Measurements from ENCODE around the gene THRB. TPM values are rescaled to one million over a fixed set of nuclear protein-coding genes. Genes with fewer than 3 reads are reported as not detected.
"Not testable (repeated sequence)": the region's sequence is repeated elsewhere in the genome, so short reads cannot be mapped to it uniquely, and the experiment has no call there.

THRB gene
- total and polyA plus RNA-seq, 5 donors from 2014 or later, result 0.30 TPM; not detected in 4

GRCh38 chr3:24406900-24407299 lies 87.8 kb downstream of the THRB start:
- ATAC-seq (ENCODE audit: low read depth in 2 of 2), result no peak
- no peak overlapping the region for H3K4me3 Mint-ChIP-seq

GRCh38 chr3:24405057-24405456 lies 89.6 kb downstream of the THRB start:
- Histone ChIP-seq H3K4me3 (ENCODE audit: low read depth, low read length) (no peak overlapping the region), H3K27ac (ENCODE audit: insufficient read depth, low read length, poor library complexity, severe bottlenecking) (no peak overlapping the region), H3K9me3 (ENCODE audit: control insufficient read depth in 2 of 2, low read length in 2 of 2) (no peaks in the 10 kb centered on the region), H3K36me3 (ENCODE audit: control insufficient read depth, insufficient read depth, low read length) (no peaks in the 10 kb centered on the region), H3K27me3 (ENCODE audit: control insufficient read depth, insufficient read depth, low read length) (no peaks in the 10 kb centered on the region), H3K4me1 (ENCODE audit: control insufficient read depth, insufficient read depth, low read length, poor library complexity, severe bottlenecking) (no peaks in the 10 kb centered on the region)
- Mint-ChIP-seq H3K27me3 (no peaks in the 10 kb centered on the region), H3K4me3 (no peak overlapping the region), H3K27ac (no peak overlapping the region), H3K4me1 (no peaks in the 10 kb centered on the region), H3K9me3 (peaks cover 0 to 1% (median 0%) of the 10 kb centered on the region in 7 donors), H3K36me3 (no peaks in the 10 kb centered on the region)
- ATAC-seq (ENCODE audit: low read depth in 2 of 2) (no peak), DNase-seq (no peak)

More at GRCh38 chr3:24406900-24407299, 87.8 kb downstream of the THRB start:
- no peaks in the 10 kb centered on the region for H3K9me3 ChIP-seq (ENCODE audit: control insufficient read depth in 2 of 2, low read length in 2 of 2)
- Mint-ChIP-seq H3K4me1 (no peaks in the 10 kb centered on the region), H3K36me3 (no peaks in the 10 kb centered on the region), H3K9me3 (peaks cover 0 to 2% (median 0%) of the 10 kb centered on the region in 7 donors), H3K27me3 (no peaks in the 10 kb centered on the region), H3K27ac (no peak overlapping the region)
- no peaks in the 10 kb centered on the region for H3K4me1 ChIP-seq (ENCODE audit: control insufficient read depth, insufficient read depth, low read length, poor library complexity, severe bottlenecking)
- H3K27ac ChIP-seq (ENCODE audit: insufficient read depth, low read length, poor library complexity, severe bottlenecking), result no peak overlapping the region
- no peak overlapping the region for H3K4me3 ChIP-seq (ENCODE audit: low read depth, low read length)
- DNase-seq, result no peak
- no peaks in the 10 kb centered on the region for H3K27me3 ChIP-seq (ENCODE audit: control insufficient read depth, insufficient read depth, low read length)
- no peaks in the 10 kb centered on the region for H3K36me3 ChIP-seq (ENCODE audit: control insufficient read depth, insufficient read depth, low read length)

GRCh38 chr3:24401811-24402185 lies 92.9 kb downstream of the THRB start:
- H3K27ac Mint-ChIP-seq, result no peak overlapping the region
- no peak for ATAC-seq (ENCODE audit: low read depth in 2 of 2)

GRCh38 chr3:24401090-24401810 lies 93.4 kb downstream of the THRB start:
- ATAC-seq (ENCODE audit: low read depth in 2 of 2) (no peak), DNase-seq (no peak)
- no peaks in the 10 kb centered on the region for H3K36me3 ChIP-seq (ENCODE audit: control insufficient read depth, insufficient read depth, low read length)
- no peaks in the 10 kb centered on the region for H3K4me1 Mint-ChIP-seq
- no peak overlapping the region for H3K27ac ChIP-seq (ENCODE audit: insufficient read depth, low read length, poor library complexity, severe bottlenecking)
- no peaks in the 10 kb centered on the region for H3K36me3 Mint-ChIP-seq
- no peak overlapping the region for H3K27ac Mint-ChIP-seq
- no peaks in the 10 kb centered on the region for H3K9me3 ChIP-seq (ENCODE audit: control insufficient read depth in 2 of 2, low read length in 2 of 2)
- H3K9me3 Mint-ChIP-seq, result peaks cover 0 to 2% (median 0%) of the 10 kb centered on the region in 7 donors
- no peaks in the 10 kb centered on the region for H3K27me3 ChIP-seq (ENCODE audit: control insufficient read depth, insufficient read depth, low read length)
- H3K4me3 Mint-ChIP-seq, result no peak overlapping the region
- H3K4me1 ChIP-seq (ENCODE audit: control insufficient read depth, insufficient read depth, low read length, poor library complexity, severe bottlenecking), result no peaks in the 10 kb centered on the region
- H3K4me3 ChIP-seq (ENCODE audit: low read depth, low read length), result no peak overlapping the region
- no peaks in the 10 kb centered on the region for H3K27me3 Mint-ChIP-seq

More at GRCh38 chr3:24401811-24402185, 92.9 kb downstream of the THRB start:
- H3K27me3 ChIP-seq (ENCODE audit: control insufficient read depth, insufficient read depth, low read length), result no peaks in the 10 kb centered on the region
- Mint-ChIP-seq H3K4me3 (no peak overlapping the region), H3K27me3 (no peaks in the 10 kb centered on the region), H3K9me3 (peaks cover 0 to 2% (median 0%) of the 10 kb centered on the region in 7 donors), H3K36me3 (no peaks in the 10 kb centered on the region), H3K4me1 (no peaks in the 10 kb centered on the region)
- no peaks in the 10 kb centered on the region for H3K9me3 ChIP-seq (ENCODE audit: control insufficient read depth in 2 of 2, low read length in 2 of 2)
- no peaks in the 10 kb centered on the region for H3K4me1 ChIP-seq (ENCODE audit: control insufficient read depth, insufficient read depth, low read length, poor library complexity, severe bottlenecking)
- H3K36me3 ChIP-seq (ENCODE audit: control insufficient read depth, insufficient read depth, low read length), result no peaks in the 10 kb centered on the region
- no peak overlapping the region for H3K4me3 ChIP-seq (ENCODE audit: low read depth, low read length)
- no peak overlapping the region for H3K27ac ChIP-seq (ENCODE audit: insufficient read depth, low read length, poor library complexity, severe bottlenecking)
- DNase-seq, result no peak

GRCh38 chr3:24400450-24400849 lies 94.2 kb downstream of the THRB start:
- Mint-ChIP-seq H3K27ac (no peak overlapping the region), H3K4me3 (no peak overlapping the region), H3K9me3 (peaks cover 0 to 2% (median 0%) of the 10 kb centered on the region in 7 donors), H3K27me3 (no peaks in the 10 kb centered on the region), H3K4me1 (no peaks in the 10 kb centered on the region), H3K36me3 (no peaks in the 10 kb centered on the region)
- H3K9me3 ChIP-seq (ENCODE audit: control insufficient read depth in 2 of 2, low read length in 2 of 2), result no peaks in the 10 kb centered on the region
- no peaks in the 10 kb centered on the region for H3K4me1 ChIP-seq (ENCODE audit: control insufficient read depth, insufficient read depth, low read length, poor library complexity, severe bottlenecking)
- H3K36me3 ChIP-seq (ENCODE audit: control insufficient read depth, insufficient read depth, low read length), result no peaks in the 10 kb centered on the region
- no peak overlapping the region for H3K27ac ChIP-seq (ENCODE audit: insufficient read depth, low read length, poor library complexity, severe bottlenecking)
- DNase-seq (no peak), ATAC-seq (ENCODE audit: low read depth in 2 of 2) (no peak)
- H3K4me3 ChIP-seq (ENCODE audit: low read depth, low read length), result no peak overlapping the region
- H3K27me3 ChIP-seq (ENCODE audit: control insufficient read depth, insufficient read depth, low read length), result no peaks in the 10 kb centered on the region

GRCh38 chr3:24400015-24400414 lies 94.6 kb downstream of the THRB start:
- no peaks in the 10 kb centered on the region for H3K27me3 Mint-ChIP-seq
- no peak for ATAC-seq (ENCODE audit: low read depth in 2 of 2)
- H3K27ac Mint-ChIP-seq, result no peak overlapping the region
- no peak for DNase-seq
- Histone ChIP-seq H3K4me3 (ENCODE audit: low read depth, low read length) (no peak overlapping the region), H3K9me3 (ENCODE audit: control insufficient read depth in 2 of 2, low read length in 2 of 2) (no peaks in the 10 kb centered on the region), H3K27ac (ENCODE audit: insufficient read depth, low read length, poor library complexity, severe bottlenecking) (no peak overlapping the region), H3K36me3 (ENCODE audit: control insufficient read depth, insufficient read depth, low read length) (no peaks in the 10 kb centered on the region), H3K27me3 (ENCODE audit: control insufficient read depth, insufficient read depth, low read length) (no peaks in the 10 kb centered on the region), H3K4me1 (ENCODE audit: control insufficient read depth, insufficient read depth, low read length, poor library complexity, severe bottlenecking) (no peaks in the 10 kb centered on the region)
- H3K9me3 Mint-ChIP-seq, result peaks cover 0 to 2% (median 0%) of the 10 kb centered on the region in 7 donors
- no peaks in the 10 kb centered on the region for H3K4me1 Mint-ChIP-seq
- H3K4me3 Mint-ChIP-seq, result no peak overlapping the region
- no peaks in the 10 kb centered on the region for H3K36me3 Mint-ChIP-seq

- ATAC-seq (ENCODE audit: low read depth in 2 of 2), result no peak
- no peaks in the 10 kb centered on the region for H3K4me1 Mint-ChIP-seq
Measured at GRCh38 chr3:24399614-24400013, 95.0 kb downstream of the THRB start.

GRCh38 chr3:24398712-24399111 lies 95.9 kb downstream of the THRB start:
- not testable (repeated sequence) for H3K27ac Mint-ChIP-seq; H3K9me3 ChIP-seq (ENCODE audit: control insufficient read depth in 2 of 2, low read length in 2 of 2); H3K9me3 Mint-ChIP-seq; H3K36me3 ChIP-seq (ENCODE audit: control insufficient read depth, insufficient read depth, low read length); H3K4me3 ChIP-seq (ENCODE audit: low read depth, low read length); H3K36me3 Mint-ChIP-seq; H3K4me1 ChIP-seq (ENCODE audit: control insufficient read depth, insufficient read depth, low read length, poor library complexity, severe bottlenecking); H3K27ac ChIP-seq (ENCODE audit: insufficient read depth, low read length, poor library complexity, severe bottlenecking); H3K27me3 ChIP-seq (ENCODE audit: control insufficient read depth, insufficient read depth, low read length); H3K4me1 Mint-ChIP-seq; H3K27me3 Mint-ChIP-seq; H3K4me3 Mint-ChIP-seq; ATAC-seq (ENCODE audit: low read depth in 2 of 2); DNase-seq

More at GRCh38 chr3:24399614-24400013, 95.0 kb downstream of the THRB start:
- Mint-ChIP-seq H3K4me3 (no peak overlapping the region), H3K36me3 (no peaks in the 10 kb centered on the region), H3K27me3 (no peaks in the 10 kb centered on the region), H3K9me3 (peaks cover 0 to 2% (median 0%) of the 10 kb centered on the region in 7 donors), H3K27ac (no peak overlapping the region)
- H3K27ac ChIP-seq (ENCODE audit: insufficient read depth, low read length, poor library complexity, severe bottlenecking), result no peak overlapping the region
- no peaks in the 10 kb centered on the region for H3K9me3 ChIP-seq (ENCODE audit: control insufficient read depth in 2 of 2, low read length in 2 of 2)
- no peaks in the 10 kb centered on the region for H3K36me3 ChIP-seq (ENCODE audit: control insufficient read depth, insufficient read depth, low read length)
- no peaks in the 10 kb centered on the region for H3K4me1 ChIP-seq (ENCODE audit: control insufficient read depth, insufficient read depth, low read length, poor library complexity, severe bottlenecking)
- DNase-seq, result no peak
- no peaks in the 10 kb centered on the region for H3K27me3 ChIP-seq (ENCODE audit: control insufficient read depth, insufficient read depth, low read length)
- H3K4me3 ChIP-seq (ENCODE audit: low read depth, low read length), result no peak overlapping the region
